Ishikawa (cell line): Measurements from ENCODE around the gene CHCHD6.

Source experiments
- CEBPB ChIP-seq: IDR thresholded peaks from 2 replicates; pipeline ENCODE4 v1.6.1; 2012
- CREB1 ChIP-seq: IDR thresholded peaks from 2 replicates; pipeline ENCODE4 v1.6.1; 2012; ENCODE audit warnings: low read depth
- EGR1 ChIP-seq: IDR thresholded peaks from 2 replicates; pipeline ENCODE4 v1.6.1; 2012
- EP300 ChIP-seq: IDR thresholded peaks from 2 replicates; pipeline ENCODE4 v1.6.1; 2012; ENCODE audit warnings: borderline replicate concordance
- FOXM1 ChIP-seq: IDR thresholded peaks from 2 replicates; pipeline ENCODE4 v1.6.1; 2012; ENCODE audit warnings: low read depth, borderline replicate concordance
- MAX ChIP-seq: IDR thresholded peaks from 2 replicates; pipeline ENCODE4 v1.6.1; 2012
- NFIC ChIP-seq: IDR thresholded peaks from 2 replicates; pipeline ENCODE4 v1.6.1; 2012
- RAD21 ChIP-seq: IDR thresholded peaks from 2 replicates; pipeline ENCODE4 v1.6.1; 2012; ENCODE audit warnings: low read depth
- TAF1 ChIP-seq: IDR thresholded peaks from 2 replicates; pipeline ENCODE4 v1.6.1; 2012; ENCODE audit warnings: low read depth, mild to moderate bottlenecking
- TCF12 ChIP-seq: IDR thresholded peaks from 2 replicates; pipeline ENCODE4 v1.6.1; 2012; ENCODE audit warnings: low read depth
- TEAD4 ChIP-seq: IDR thresholded peaks from 2 replicates; pipeline ENCODE4 v1.6.1; 2012
- USF1 ChIP-seq: IDR thresholded peaks from 2 replicates; pipeline ENCODE4 v1.6.1; 2012
- YY1 ChIP-seq: IDR thresholded peaks from 2 replicates; pipeline ENCODE4 v1.6.1; 2012; ENCODE audit warnings: low read depth
- ZBTB7A ChIP-seq: IDR thresholded peaks from 2 replicates; pipeline ENCODE4 v1.6.1; 2012; ENCODE audit warnings: low read depth
- TF ChIP-seq, protein P1 (sequence below): IDR thresholded peaks from 2 replicates; pipeline ENCODE4 v1.6.1; 2012; ENCODE audit warnings: low read depth, mild to moderate bottlenecking

Gene CHCHD6

DNA sequence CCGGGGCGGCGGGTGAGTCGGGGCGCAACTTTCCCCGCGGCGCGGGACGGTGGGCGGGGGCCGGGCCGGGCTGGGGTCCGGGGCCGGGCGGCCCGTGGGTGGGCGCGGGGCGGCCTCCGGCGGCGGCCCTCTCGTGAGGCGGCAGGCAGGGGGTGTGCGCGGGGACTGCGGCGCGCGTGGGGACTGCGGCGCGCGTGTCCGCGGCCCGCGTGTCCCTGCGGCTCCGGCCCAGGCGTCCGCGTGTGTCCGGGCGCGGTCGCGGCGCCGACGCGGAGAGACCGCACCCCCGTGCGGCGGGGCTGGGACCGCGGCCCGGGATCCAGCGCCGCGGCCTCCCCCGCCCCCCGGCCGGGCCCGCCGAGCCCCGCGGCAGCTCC, 279.2 kb downstream of the CHCHD6 start:
- TF ChIP-seq MAX = no peak
- TF ChIP-seq CREB1 = no peak
- no peak for TF ChIP-seq NFIC
- no peak for TF ChIP-seq RAD21
- no peak for TF ChIP-seq TEAD4
- TF ChIP-seq USF1 = no peak
- no peak for TF ChIP-seq EP300

- TF ChIP-seq NFIC (no peak), TAF1 (peak; percentile 28; the same call in 1 of the 2 replicates), EGR1 (no peak)
- TF ChIP-seq, protein P1, sequence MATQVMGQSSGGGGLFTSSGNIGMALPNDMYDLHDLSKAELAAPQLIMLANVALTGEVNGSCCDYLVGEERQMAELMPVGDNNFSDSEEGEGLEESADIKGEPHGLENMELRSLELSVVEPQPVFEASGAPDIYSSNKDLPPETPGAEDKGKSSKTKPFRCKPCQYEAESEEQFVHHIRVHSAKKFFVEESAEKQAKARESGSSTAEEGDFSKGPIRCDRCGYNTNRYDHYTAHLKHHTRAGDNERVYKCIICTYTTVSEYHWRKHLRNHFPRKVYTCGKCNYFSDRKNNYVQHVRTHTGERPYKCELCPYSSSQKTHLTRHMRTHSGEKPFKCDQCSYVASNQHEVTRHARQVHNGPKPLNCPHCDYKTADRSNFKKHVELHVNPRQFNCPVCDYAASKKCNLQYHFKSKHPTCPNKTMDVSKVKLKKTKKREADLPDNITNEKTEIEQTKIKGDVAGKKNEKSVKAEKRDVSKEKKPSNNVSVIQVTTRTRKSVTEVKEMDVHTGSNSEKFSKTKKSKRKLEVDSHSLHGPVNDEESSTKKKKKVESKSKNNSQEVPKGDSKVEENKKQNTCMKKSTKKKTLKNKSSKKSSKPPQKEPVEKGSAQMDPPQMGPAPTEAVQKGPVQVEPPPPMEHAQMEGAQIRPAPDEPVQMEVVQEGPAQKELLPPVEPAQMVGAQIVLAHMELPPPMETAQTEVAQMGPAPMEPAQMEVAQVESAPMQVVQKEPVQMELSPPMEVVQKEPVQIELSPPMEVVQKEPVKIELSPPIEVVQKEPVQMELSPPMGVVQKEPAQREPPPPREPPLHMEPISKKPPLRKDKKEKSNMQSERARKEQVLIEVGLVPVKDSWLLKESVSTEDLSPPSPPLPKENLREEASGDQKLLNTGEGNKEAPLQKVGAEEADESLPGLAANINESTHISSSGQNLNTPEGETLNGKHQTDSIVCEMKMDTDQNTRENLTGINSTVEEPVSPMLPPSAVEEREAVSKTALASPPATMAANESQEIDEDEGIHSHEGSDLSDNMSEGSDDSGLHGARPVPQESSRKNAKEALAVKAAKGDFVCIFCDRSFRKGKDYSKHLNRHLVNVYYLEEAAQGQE = no peak
Observed at GRCh38 chr3:126983653-126984390, 279.8 kb downstream of the CHCHD6 start.

DNA sequence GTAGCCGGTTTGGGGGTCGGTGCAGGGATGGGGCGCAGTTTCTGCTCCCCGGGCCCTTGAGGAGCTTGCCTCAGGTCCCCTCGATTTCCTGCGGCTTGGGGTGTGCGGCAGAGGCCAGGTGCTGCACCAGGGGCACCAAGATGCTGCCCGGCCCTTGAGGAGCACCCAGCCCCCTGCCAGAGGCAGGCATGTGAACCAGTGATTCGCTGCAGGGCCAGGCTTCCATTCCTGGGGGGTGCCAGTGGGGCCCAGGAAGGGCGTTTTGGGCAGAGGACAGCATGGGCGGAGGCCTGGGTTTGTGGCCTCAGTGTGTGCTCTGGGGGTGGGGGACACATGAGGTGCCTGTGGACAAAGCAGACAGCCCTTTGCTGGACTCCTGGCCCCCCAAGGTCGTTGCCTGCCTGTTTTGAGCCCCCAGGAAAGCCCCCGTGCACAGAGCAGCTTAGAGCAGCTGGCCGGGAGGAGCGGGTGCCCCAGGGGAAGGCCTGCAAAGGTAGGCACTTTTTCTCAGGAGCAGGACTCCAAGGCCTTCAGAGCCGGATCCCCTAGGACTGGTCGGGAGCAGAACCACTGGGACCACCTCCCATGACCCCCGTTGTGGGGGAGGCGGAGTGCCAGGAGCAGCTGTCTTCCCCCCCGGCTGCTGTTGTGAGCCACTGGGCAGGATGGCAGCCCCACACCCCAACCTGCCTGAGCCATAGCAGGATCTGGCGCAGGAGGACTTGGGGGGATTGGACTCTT, 280.5 kb downstream of the CHCHD6 start:
- TF ChIP-seq CREB1 (no peak), TCF12 (no peak), MAX (no peak), USF1 (no peak), FOXM1 (no peak), ZBTB7A (no peak), NFIC (no peak), EGR1 (no peak), YY1 (no peak), TAF1 (no peak), EP300 (no peak), TEAD4 (no peak), CEBPB (no peak), RAD21 (no peak)
- TF ChIP-seq, protein P1 = no peak

DNA sequence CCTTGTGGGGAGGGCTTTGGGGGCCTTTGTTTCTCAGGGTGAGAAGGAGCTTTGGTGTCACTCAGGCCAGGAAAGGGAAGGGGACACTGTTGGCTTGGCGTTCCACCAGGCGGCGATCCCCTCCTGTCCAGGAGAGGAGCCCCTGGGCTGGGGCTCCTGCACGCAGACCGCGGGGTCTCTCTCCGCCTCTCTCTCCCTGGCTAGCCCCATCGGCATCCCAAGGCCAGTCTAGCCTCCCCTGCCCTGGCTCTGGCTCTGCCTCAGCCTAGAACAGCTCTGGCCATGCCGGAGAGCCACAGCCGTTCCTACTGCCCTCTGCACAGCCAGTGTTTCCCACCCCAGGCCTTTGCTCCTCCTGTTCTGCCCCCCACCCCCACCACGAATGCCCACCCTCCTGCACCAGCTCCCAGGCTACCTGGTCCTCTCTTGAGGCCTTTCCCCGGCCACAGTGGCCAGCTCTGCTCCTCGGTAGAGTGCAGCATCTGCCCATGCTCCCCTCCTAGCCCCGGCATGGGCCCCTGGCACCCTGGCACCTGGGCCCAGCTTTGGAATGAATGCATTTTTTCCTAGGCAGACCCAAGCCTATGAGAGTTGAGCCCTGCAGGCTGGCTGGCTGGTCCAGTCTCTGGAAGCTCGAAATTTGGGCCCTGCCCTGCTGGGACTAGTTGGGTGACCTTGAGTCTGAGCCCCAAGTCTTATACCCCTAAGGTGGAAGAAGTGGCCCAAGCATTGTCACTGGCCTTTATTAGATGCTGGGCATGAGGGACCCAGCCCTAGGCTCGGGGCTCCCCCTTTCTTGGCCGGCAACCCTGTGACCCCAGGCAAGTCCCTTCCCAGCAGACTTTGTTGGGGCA, 281.3 kb downstream of the CHCHD6 start:
- TF ChIP-seq EGR1 (no peak), YY1 (no peak), CEBPB (no peak)
- TF ChIP-seq, protein P1 = no peak
